ENCODE measurements around the gene TLR9.

GRCh38 chr3:52205727-52206372, 19.6 kb downstream of the TLR9 start:
- TF ChIP-seq HDGF (IDR thresholded peaks at IDR 0.05; ENCODE audit: borderline replicate concordance) (no peak), FOXK2 (IDR thresholded peaks at IDR 0.05) (no peak), TARDBP (IDR thresholded peaks at IDR 0.05) (no peak)

All from HEK293T (cell line).